ENCODE results near the gene TMEM203. TPM values are rescaled to one million over a fixed set of nuclear protein-coding genes. Genes with fewer than 3 reads are reported as not detected.

The TMEM203 gene
- total RNA-seq, 4 donors from 2014 or later: 19.9 to 29.7 (median 22.7) TPM

GRCh38 chr9:137194909-137195308, 10.5 kb downstream of the TMEM203 start:
- TF ChIP-seq CTCF (IDR thresholded peaks at IDR 0.05; ENCODE audit: low read depth): no peak

GRCh38 chr9:137194388-137194787, 11.1 kb downstream of the TMEM203 start:
- TF ChIP-seq CTCF (IDR thresholded peaks at IDR 0.05; ENCODE audit: low read depth): no peak

- TF ChIP-seq CTCF (IDR thresholded peaks at IDR 0.05; ENCODE audit: low read depth): no peak
These were observed 11.7 kb downstream of the TMEM203 start for GRCh38 chr9:137193771-137194170.

GRCh38 chr9:137192859-137193258, 12.6 kb downstream of the TMEM203 start:
- TF ChIP-seq CTCF (IDR thresholded peaks at IDR 0.05; ENCODE audit: low read depth): no peak

GRCh38 chr9:137192448-137192780, 13.0 kb downstream of the TMEM203 start:
- no peak for TF ChIP-seq CTCF (IDR thresholded peaks at IDR 0.05; ENCODE audit: low read depth)

- TF ChIP-seq CTCF (IDR thresholded peaks at IDR 0.05; ENCODE audit: low read depth): no peak
These were observed 13.6 kb downstream of the TMEM203 start for GRCh38 chr9:137191691-137192447.

- no peak for TF ChIP-seq CTCF (IDR thresholded peaks at IDR 0.05; ENCODE audit: low read depth)
These were observed 14.2 kb downstream of the TMEM203 start for GRCh38 chr9:137191245-137191644.
